GM18498 (cell line): ENCODE measurements around the gene KCNT1.

ENCODE experiments used
- ATAC-seq: cut with Tn5 transposase; IDR thresholded peaks from one replicate; pipeline ENCODE4 v1.9.1; 2021; ENCODE audit warnings: mild to moderate bottlenecking, moderate library complexity; ENCODE audit not compliant: unreplicated experiment

KCNT1 gene

DNA sequence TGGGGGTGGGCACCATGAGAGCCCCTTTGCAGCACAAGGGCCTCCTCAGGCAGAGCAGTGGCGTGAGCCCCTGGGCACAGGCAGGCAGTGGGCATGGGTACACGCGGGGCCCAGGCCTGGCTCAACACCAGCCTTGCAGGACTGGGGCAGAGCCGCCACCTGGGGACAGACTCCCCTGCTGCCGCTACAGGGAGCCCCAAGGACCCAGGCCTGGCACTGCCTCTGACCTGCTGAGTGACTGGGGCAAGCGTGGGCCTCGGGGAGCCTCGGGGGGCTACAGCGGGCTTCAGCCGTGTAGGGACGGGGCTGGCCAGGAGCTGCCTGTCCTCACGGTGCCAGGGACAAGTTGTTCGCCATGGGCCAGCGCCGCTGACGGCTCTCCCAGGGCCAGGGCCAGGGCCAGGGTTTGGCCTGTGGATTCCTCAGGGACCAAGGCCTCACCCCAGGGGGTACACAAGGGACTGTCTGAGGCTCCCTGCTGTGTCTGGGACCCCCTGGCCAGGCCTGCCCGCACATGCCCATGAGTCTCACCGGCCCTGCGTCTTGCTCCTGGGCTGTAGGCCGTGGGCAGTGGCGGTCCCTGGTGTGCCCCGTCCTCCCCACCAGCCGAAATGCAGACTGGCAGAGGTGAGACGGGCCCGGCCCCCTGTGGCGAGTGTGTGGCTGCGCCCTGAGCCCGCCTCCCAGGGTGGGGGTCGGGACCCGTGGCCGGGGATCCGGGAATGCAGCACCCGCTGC lies 42.5 kb downstream of the KCNT1 start:
- no peak for ATAC-seq

GRCh38 chr9:135745189-135745588 lies 43.2 kb downstream of the KCNT1 start:
- no peak for ATAC-seq

DNA sequence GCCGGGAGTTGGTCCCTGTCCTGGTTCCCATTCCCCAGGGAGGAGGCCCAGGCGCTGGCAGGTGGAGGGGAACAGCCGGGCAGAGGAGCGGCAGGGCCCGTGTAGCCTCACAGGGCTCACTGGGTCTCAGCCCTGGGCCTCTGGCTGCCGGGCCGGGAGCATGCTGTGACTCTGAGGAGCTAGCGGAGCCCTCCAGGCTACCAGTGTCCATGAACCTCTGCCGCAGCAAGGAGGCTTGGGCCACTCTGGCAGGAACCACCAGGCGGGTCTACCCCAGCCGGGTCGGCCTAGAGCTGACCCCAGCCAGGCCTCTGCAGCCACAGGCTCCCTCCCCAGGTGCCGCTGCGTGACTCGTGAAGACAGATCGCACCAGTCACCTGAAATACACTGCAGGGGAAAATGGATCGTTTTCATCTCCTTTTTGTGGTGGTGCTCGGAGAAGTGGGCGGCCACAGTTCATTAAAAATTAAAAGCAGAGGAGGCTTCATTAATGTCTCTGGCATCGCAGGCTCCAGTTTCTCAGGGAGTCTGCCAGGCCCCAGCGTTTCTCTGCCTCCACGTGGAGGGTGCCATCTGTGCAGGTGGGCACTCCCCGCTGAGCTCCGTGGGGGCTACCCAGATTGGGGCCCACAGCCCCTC lies 43.8 kb downstream of the KCNT1 start:
- ATAC-seq, result no peak

- no peak for ATAC-seq
Observed at GRCh38 chr9:135746565-135746964, 44.6 kb downstream of the KCNT1 start.

DNA sequence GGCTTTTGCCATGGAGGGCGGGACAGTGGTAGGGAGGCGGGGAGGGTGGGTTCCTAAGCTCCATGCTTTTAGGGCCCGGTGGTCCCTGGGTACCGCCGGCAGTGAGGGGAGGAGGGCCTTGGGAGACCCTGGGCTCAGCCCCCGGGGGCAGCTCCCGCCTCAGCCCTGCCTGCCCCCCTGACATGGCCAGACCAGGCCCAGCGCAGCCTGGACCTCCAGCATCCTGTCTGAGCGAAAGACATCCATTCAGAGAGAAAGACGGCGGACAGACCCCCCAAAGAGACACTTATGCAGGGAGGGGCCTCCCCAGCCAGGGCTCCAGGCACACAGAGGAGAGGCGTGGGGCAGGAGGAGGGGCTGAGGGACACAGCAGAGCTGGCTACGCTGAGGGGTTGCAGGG lies 45.3 kb downstream of the KCNT1 start:
- ATAC-seq, result no peak

- ATAC-seq, result no peak
Observed at GRCh38 chr9:135748676-135749075, 46.7 kb downstream of the KCNT1 start.

DNA sequence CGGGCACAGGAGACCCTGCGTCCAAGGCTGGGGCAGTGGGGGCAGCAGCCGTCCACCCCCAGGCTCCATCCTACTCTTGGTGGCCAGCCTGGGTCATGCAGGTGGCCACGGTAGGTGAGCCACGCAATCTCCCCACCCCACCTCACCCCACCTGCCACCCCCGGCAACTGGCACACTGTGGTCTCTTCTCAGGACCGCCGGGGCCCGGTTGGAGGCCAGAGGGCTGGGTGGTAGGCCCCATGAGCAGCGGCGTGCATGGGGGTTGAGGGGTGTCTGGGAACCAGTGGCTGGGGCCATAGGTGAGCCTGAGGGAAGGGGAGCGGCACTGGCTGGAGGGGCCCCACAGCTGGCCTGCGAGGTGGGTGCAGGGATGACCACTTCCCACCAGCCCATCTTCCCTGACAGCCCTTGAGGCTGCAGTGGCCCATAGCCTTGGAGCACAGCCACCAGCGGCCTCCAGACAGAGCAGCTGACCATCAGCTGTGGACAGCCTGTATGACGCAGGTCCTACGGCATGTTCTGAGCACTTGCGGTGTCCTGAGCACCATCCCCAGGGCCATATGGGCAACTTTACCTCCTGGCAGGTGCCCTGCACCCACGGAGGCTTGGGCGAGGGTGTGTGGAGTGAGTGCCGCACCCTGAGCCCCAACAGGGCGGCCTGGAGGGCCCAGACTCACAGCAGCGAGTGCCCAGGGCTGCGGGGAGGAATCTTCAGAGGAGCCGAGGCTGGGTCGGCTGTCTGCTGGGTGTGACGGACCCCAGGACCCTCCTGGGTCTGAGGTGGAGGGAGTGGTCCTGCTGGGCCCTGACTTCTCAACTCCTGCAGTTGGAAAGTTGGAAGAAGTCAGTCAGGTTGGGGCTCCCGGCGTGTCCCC lies 47.4 kb downstream of the KCNT1 start:
- no peak for ATAC-seq

GRCh38 chr9:135750786-135751185 lies 48.8 kb downstream of the KCNT1 start:
- ATAC-seq, result no peak

DNA sequence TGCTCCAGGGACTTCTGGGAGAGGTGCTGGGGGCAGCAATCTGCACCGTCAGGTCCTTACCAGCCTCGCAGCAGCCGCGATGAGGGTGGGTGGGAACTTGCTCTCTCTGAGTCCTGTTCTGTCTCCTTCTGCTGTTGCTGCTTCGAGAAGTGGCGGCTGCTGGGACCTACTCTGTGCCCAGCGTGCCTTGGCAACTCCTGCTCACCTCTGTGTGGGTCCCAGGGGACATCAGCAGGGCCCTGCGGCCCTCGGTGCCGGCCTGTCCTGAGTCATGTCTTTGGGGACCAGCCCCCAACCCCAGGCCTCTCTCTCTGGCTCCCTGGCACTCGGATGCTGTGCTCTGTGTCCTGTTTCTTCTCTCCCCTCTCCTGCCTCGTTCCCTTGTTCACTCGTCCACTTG lies 49.5 kb downstream of the KCNT1 start:
- ATAC-seq, result no peak

DNA sequence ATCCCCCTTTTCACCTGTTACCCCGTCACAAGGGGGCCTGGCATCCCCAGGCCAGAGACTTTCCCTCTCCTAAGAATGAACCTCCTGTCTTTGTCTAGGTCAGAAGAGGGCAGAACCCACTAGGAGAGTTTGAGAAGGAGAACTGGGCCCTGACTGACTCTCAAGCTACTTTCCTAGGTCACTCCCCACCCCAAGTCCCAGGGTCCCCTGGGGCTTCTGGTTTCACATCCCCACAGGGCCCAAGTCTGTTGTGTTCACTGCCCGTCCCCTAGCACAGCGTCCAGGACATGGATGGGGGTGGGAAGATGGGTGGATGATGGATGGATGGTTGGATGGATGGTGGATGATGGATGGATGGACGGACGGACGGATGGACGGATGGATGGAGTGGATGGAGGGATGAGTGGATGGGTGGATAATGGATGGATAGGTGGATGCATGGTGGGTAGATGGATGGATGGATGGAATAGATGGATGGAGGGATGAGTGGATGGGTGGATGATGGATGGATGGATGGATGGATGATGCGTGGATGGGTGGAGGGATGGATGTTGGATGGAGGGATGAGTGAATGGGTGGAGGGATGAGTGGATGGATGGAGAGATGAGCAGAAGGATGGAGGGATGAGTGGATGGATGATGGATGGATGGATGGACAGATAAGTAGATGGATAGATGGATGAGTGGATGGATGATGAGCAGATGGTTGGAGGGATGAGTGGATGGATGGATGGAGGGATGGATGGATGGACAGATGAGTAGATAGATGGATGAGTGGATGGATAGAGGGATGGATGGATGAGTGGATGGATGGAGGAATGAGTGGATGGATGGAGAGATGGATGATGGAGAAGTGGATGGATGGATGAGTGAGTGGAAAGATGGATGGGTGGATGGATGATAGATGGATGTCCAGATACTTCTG lies 50.6 kb downstream of the KCNT1 start:
- no peak for ATAC-seq

DNA sequence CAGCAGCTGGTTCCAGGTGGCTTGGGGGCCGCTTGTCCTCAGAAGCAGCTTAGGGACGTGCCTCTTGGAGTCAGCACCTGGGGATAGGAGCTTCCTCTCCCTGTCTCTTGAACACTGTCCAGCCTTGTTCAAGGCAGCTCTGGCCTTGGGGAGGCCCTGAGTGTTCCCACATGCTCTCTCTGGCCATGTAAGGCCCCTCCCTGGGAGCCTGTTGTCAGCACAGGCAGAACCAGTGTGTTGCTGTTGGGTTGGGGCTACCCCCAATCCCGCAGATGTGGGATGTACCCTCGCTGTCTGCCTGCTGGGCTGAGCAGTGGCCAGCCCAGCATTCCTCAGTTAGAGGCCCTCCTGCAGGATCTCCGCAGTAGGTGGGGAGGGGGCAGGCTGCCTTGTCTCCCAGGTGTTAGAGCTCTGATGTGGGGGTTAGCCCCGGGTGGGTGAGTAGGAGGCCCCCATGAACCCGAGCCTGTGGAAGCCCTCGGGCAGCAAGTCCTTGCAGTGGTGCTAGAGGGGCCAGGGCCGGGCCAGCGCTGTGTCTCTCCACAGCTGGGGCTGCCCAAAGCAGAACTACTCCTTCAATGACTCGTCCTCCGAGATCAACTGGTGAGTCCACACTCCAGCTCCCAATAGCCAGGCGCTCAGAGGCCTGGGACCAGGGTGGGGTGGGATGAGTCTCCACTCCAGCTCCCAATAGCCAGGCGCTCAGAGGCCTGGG lies 51.6 kb downstream of the KCNT1 start:
- no peak for ATAC-seq

DNA sequence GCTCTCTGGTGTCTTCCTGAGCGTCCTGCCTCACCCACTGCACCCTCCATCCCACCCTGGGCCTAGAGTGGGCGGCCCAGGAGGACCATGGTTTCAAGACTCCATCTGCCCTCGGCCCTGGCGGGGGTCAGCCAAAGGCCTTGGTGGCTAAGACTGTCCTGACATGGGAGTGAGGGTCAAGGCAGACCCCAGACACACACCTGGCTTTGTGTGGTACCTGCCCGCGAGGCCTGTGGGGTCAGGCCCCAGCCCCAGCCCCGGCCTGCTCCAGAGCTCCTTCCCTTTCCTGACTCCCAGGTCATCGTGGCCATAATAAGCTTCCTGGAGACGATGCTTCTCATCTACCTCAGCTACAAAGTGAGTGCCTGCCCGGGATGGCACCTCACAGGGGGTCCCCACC lies 54.6 kb downstream of the KCNT1 start:
- no peak for ATAC-seq

DNA sequence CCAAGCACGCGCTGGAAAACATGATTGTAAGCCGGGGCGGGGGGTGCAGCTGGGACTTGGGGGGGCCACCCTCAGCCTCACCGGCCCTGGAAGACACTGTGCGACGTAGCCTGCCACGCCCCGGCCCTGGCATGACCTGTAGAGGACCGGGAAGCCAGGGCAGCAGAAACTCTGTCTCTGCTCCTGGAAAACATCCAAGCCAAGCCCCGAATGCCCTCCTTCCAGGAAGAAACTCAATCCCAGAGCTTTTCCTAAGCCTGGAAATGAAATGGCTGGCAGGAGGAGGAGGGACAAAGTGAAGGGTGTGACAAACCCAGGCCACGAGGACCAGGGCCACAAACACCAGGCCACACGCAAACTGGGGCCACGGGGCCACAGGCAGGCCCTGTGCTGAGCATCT lies 55.4 kb downstream of the KCNT1 start:
- ATAC-seq, result no peak

DNA sequence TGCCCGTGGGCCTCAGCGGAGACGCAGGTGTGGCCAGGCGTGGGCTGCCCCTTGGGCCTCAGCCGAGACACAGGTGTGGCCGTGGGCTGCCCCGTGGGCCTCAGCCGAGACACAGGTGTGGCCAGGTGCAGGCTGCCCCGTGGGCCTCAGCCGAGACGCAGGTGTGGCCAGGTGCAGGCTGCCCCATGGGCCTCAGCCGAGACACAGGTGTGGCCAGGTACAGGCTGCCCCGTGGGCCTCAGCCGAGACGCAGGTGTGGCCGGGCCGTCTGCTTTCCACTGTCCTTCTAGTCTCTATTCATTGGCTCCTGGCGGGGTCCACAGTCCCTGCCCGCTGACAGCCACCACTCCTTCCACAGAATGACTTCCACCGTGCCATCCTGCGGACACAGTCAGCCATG lies 56.1 kb downstream of the KCNT1 start:
- ATAC-seq, result no peak

DNA sequence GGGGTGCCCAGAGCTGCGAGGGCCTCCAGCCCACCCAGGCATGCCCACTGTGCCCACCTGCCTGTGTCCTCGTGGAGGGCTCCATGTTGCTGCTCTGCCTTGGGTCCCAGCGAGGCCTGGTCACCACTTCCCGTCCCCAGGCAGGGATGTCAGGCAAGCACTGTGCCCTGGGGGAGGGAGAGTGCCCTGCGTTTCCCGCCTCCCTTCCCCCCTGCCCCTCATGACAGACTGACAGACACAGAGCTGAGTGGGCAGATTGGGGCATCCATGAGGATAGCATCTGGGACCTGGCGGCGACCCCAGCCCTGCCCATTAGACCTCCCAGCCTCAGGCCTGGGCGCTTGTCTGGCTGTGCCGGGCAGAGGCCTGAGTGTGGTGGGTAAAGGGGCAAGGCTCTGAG lies 56.9 kb downstream of the KCNT1 start:
- ATAC-seq, result no peak

GRCh38 chr9:135759676-135760300 lies 57.8 kb downstream of the KCNT1 start:
- ATAC-seq, result no peak

DNA sequence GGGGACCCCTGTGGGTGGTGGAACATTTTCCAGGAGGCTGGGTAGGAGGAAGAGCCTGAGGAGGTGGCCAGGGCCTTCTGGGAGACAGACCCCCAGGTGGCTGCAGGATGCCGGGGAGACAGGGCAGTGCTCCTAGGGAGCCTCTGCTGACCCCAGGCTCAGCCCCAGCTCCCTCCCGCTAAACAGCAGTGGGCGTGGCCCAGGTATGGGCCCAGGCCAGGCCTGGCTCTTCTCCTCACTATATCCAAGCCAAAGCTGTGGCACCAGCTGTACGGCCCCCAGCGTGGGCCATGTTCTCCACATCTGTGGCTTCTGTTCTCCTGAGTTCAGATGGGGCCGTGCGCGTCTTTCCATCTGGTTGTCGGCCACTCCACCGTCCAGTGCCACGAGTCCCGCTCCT lies 58.5 kb downstream of the KCNT1 start:
- ATAC-seq, result no peak

GRCh38 chr9:135761150-135761844 lies 59.3 kb downstream of the KCNT1 start:
- no peak for ATAC-seq

DNA sequence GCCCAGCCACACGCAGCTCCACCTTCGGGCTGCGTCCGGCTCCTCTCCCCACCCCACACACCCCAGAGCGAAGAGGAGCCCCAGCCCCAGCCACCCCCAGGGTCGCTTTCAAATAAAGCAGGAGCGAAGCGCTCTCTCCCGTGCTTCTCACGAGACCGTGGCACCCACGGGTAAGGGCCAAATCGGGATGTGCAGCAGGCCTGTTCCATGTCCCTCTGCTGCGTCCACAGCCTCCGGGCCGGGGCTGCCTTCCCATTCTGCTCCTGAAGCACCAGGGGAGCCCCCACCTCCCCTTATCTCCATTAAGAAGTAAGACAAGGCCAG lies 59.8 kb downstream of the KCNT1 start:
- no peak for ATAC-seq
